HepG2 (cell line): ENCODE results near the gene SEC23IP.

ENCODE experiments used
- ESRRA ChIP-seq: sonication (generic); formaldehyde crosslinking; IDR thresholded peaks from 2 replicates; pipeline ENCODE4 v1.5.1; 2020; ENCODE audit warnings: mild to moderate bottlenecking, low read depth, missing genetic modification reagents
- NFE2 ChIP-seq: sonication (generic); formaldehyde crosslinking; IDR thresholded peaks from 2 replicates; pipeline ENCODE4 v1.4.0; 2020; ENCODE audit warnings: missing genetic modification reagents
- POLR2AphosphoS5 ChIP-seq: IDR thresholded peaks from 2 replicates; pipeline ENCODE4 v1.6.1; 2012; ENCODE audit warnings: low read depth, low read length
- PRDM15 ChIP-seq: sonication (generic); formaldehyde crosslinking; IDR thresholded peaks from 2 replicates; pipeline ENCODE4 v1.4.0; 2020; ENCODE audit warnings: missing genetic modification reagents
- RXRB ChIP-seq: IDR thresholded peaks from 2 replicates; pipeline ENCODE4 v1.6.1; 2016; ENCODE audit warnings: borderline replicate concordance, missing genetic modification reagents, missing compliant biosample characterization
- TF ChIP-seq, protein P1 (sequence below): sonication (generic); formaldehyde crosslinking; IDR thresholded peaks from 2 replicates; pipeline ENCODE4 v1.5.0; 2020; ENCODE audit warnings: mild to moderate bottlenecking, missing genetic modification reagents, moderate library complexity

DNA sequence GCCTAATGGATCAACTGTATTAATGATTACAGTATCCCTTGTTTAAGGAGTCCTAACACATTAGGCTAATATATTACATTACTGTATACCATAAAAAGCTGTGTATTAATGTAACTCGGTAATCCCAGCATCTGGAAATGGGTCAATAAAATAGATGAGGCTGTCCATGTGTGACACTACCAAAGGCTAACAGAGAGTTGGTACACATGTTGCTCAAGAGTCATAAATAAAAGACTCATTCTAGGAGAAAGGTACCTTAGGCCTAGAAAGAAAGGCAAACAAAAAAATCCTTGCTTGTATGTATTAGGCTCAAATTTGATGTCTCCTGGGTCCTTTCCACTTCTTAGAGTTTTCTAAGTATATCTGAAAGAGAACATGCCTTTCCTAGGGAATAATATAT is 34.5 kb upstream of the SEC23IP start:
- TF ChIP-seq POLR2AphosphoS5 = no peak
- TF ChIP-seq, protein P1, sequence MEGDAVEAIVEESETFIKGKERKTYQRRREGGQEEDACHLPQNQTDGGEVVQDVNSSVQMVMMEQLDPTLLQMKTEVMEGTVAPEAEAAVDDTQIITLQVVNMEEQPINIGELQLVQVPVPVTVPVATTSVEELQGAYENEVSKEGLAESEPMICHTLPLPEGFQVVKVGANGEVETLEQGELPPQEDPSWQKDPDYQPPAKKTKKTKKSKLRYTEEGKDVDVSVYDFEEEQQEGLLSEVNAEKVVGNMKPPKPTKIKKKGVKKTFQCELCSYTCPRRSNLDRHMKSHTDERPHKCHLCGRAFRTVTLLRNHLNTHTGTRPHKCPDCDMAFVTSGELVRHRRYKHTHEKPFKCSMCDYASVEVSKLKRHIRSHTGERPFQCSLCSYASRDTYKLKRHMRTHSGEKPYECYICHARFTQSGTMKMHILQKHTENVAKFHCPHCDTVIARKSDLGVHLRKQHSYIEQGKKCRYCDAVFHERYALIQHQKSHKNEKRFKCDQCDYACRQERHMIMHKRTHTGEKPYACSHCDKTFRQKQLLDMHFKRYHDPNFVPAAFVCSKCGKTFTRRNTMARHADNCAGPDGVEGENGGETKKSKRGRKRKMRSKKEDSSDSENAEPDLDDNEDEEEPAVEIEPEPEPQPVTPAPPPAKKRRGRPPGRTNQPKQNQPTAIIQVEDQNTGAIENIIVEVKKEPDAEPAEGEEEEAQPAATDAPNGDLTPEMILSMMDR (CRISPR knock-in tag) = no peak
- no peak for TF ChIP-seq ESRRA (CRISPR knock-in tag)
- TF ChIP-seq NFE2 (CRISPR knock-in tag) = no peak
- TF ChIP-seq PRDM15 (CRISPR knock-in tag) = no peak
- no peak for TF ChIP-seq RXRB (CRISPR knock-in tag)
